Urothelium cell line (cell line): Measurements from ENCODE around the gene CNPY1.
A peak's percentile ranks its signal among the peaks of the same experiment; 100 is the strongest.

Experiments
- DNase-seq: peaks from one replicate; pipeline ENCODE4 v3.0.0; 2011; ENCODE audit warnings: low spot score, mixed read lengths
- FAIRE-seq: peaks from 2 replicates; lab custom pipeline; 2011; peaks lifted over from hg19 to GRCh38; lab: Jason Lieb, UNC

The CNPY1 gene

DNA sequence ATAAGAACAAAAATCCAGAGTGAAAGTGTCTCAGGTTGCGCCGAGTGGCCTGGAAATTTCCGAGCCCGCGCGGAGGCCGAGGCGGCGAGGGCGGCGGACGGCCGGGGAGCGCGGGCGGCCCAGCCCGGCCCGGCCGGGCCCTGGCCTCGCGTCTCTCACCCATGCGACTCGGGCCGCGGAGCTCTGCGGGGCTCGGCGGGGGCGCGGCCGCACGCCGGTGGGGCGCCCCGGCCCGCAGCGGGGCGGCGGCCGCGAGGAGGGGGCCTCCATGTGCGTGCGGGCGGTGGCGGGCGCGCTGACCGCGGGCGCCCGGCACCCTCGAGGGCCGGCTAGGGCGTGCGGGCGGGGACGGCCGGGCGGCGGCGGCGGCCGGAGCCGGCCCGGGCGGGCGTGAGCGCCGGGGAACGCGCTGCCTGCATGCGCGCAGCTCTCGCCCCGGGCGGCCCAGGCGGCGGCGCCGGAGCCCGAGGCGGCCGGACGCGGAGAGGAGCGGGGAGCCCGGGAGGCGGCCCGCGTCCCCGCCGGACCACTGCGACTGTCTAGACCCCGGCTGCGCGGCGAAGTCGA is 88.7 kb downstream of the CNPY1 start:
- no peak for DNase-seq
- FAIRE-seq = no peak

DNA sequence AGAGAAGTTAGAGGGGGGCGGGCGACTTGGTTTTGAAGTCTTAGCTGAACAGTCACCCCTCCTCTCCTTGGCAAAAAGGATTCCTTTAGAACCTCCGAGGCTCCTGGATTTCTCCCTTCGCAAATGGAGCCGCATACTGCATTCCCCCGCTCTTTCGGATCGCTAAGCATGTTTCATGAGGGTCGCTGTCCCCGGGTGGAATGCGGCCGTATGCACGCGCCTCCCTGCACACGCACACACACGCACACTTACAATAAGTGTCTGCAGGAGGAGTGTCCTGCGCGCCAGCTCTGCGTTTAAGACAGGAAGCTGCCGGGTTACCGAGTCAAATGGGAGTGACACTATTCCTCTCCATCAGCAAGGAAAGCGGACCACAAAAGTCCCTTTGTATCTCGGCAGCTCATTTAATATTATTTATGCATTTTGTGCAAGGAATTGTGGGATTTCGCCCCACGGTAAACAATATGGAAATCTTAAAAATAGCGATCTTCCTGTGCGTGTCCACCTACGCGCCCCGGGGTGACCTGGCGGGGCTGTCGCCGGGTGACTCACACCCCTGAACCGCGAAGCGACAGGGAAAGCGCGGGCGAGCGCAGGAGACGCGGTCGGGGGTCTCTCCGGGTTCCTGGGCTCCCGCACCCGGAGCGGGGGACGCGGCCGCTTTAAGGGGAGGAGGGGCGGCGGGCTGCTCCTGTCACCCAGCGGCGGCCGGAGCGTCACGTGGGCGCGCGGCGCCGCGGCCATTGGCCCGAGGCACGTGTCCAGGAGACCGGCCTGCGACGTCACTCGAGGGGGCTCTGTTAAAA is 89.4 kb downstream of the CNPY1 start:
- FAIRE-seq (no peak), DNase-seq (peak; percentile 80)

DNA sequence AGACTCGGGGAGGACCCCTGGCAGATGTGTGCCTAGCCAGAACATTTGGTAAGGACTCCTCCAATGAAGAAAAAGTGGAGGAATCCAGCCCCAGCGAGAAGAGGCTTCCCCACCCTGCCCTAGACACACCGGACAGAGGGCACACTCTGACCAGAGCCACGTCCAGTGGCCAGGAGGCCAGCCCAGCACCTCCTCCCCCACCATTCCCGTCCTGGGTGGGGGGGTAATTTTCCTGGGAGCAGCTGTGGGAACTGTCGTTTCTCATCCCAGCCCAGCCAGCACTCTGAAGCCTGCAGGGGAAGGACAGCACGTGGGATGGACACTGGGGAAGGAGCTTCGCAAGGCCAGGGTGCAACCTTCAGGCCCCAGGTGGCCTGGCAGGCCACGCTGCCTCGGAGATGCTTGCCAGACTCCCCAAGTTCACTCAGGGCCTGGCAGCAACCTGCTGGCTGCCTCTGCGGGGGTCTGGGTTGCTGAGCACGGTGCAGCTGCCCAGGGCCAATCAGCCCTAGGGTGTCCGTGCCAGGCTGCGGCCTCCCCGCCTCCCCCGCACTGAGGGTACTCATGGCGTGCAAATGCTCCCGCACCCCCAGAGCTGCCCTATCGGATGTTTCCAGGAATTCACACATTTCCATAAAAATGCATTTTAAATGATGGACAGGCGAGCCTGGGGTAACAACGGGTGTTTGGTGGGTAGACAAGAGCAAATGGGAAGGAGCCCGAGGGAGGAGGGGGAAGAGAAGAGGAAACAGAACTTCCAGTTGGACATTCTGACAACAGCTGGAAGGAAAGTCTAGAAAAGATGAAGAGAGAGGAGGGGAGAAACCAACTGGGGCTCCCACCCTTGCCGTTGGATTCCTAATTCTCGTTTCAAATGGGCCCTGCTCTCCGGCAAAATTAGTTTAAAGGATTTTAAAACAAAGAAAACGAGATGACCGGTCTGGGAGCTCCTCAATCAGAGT is 90.3 kb downstream of the CNPY1 start:
- FAIRE-seq (no peak), DNase-seq (no peak)

DNA sequence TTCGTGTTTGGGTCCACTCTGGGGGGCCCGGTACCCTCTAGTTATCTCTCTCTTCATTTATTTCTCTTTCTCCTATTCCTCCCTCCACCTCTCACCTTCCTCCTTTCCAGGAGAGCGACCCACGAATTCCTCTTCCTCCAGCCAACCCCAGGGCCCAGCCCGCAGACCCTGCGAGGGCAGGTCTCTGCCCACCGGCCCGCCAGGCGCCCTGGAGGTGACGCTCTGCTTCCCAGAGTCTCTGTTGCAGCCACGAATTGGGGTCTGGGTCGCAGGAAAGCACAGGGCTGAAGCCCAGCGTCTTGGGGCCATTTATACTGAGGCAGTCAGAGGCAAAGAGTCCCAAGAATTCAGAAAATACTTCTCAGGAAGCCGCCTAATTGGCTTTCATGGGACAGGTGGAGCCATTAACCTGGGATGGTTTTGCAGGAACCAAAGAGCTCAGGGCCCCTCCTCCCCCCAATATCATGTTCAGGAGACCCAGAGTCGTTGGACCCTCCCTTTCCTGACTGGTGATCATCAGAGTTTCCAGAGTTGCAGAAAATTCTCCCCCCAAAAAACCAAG is 91.1 kb downstream of the CNPY1 start:
- FAIRE-seq = no peak
- DNase-seq = no peak

DNA sequence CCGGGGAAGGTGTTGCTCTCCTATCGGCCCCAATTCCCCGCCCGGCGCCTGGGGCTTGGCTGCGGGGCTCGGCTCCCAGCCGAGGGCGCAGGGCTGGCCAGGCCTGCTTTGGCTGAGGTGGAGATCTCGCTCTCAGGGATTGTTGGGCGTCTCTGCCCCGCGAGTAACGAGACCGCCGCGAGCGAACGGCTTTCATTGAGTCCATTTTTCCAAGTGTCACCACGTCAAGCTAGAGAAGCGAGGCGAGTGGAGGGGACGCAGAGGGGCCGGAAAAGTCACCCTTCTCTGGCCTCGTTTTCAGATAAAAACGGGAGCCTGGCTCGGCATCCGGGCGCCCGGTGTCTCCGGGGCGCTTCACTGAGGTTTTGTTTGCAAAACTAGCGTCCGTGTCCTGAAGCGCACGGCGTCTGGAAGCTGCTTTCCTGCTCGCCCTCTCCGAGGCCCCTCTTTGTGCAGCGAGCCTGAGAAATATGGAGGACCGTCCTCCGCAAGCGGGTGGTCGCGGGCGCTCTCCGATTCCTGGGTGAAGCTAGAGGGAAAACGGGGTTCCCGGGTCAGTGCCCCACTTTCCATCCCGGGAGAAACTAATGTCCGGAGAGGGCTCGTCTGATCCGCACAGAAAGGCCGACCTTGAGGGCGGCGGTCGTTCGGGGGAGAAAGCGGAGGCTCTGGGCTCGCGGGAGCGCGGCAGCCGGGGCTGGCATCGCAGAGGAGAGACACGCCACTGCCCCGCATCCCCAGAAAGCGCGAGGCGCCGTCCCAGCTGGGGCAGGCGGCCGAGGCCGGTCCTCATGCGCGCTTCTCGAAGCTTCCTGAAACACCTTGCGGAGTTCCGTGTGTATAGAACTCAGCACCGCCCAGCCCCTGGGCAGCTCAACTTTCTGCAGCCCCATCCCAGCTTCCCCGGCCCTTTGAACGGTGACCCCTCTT is 91.9 kb downstream of the CNPY1 start:
- FAIRE-seq (no peak), DNase-seq (no peak)

DNA sequence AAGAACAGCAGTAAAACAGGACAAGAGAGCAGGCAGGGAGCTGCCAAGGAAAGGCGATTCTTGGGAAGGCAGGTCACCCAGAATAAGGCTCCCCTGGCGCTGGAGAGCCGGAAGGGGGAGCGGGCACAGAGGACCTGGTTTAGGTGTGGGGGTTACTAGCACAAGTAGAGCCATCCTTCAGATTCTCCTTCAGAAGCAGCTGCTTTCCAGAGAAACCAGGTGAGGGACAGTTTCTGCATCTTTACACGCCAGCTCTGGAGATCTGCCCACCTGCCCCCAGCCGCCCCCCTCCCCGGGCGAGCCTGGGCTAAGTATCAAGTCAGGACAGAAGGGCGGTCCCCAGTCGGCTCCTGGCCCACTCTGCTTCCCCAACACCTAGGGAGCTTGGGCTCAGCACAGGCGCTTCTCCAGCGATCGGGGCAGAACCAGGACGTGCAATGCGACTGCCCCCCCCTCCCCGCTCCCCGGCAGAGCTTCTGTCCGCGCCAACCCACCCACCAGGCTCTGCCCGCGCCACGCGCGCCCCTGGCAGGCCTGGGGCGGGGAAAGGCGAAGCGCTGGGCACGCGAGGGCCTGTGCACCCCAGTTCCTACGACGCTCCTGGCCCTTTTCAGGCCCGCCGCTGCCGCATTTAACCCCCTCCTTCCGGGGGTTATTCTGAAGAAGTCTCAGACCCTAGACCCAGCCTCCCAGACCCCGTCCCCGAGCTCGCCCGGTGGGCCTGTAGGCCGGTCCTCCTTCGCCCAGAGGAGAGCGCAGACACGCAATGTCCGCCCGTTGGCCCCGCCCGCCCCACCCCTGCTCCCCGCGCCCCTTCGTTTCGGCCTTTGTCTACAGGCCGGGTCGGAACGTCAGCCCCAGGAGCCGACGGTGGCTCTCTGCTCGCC is 92.8 kb downstream of the CNPY1 start:
- no peak for FAIRE-seq

DNA sequence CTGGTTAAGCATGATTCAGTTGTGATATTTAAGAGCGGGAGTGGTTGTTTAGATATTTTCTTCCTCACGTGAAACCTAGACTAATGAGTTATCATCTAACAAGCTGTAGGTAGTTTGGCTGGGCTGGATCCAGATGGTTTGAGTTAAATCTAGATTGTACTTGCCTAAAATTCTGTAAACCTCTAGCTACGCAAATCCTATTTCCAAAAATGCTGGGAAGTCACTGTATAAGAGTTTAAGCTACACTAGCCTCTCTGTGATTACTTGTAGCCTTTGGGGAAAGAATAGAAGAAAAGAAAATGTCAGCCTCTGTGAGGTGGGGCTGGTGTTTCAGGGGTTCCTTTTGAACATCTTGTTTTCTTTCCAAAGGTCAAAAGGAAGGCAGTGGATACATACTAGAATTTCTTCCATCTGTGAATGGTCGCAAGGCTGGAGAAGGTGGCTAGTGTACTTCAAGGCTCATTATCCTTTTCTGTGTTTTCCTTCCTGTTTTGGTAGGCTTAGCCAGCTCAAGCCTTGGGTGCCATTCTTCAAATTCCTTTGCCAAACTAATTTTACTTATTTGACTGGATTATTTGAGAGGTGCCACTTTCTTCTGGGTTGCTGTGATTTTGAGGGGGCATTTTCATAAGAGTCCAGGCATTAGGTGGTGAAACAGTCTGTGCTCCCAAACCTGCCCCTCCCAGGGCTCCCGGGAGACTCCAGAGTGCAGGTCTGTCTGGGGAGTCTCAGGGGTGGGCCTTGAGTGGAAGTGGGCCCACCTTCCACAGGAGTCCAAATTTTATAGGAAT is 93.7 kb downstream of the CNPY1 start:
- no peak for DNase-seq
- no peak for FAIRE-seq

More for the DNA sequence above, 92.8 kb downstream of the CNPY1 start:
- DNase-seq = no peak

DNA sequence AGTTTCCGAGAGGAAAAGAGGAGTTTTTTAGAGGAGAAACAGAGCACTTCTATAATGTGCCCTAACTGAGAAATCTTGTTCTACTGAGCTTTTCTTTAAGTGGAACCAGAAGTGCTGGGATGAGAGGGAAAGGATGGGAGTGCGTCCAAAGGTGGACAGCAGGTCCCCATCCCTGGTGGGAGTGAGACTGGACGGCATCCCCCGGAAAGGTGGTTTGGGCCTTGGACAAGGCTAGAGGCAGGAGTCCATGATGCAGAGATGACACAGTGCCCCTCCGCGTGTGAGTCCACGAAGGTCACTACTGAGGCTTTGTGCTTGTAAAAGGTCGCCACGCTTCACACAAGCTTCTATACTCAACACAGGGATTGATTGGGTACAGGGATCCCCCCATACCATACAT is 94.5 kb downstream of the CNPY1 start:
- no peak for FAIRE-seq
- DNase-seq = no peak
